HUDEP-2 (cell line): Measurements from ENCODE around the gene ZNF862.
"Not testable (repeated sequence)": the region's sequence is repeated elsewhere in the genome, so short reads cannot be mapped to it uniquely, and the experiment has no call there.

Experiments used
- DNase-seq, 76 experiments: peaks; one replicate each; lab custom pipeline; 2025; ENCODE audit not compliant: unreplicated experiment in 76 of 76; lab: John Stamatoyannopoulos, UW

ZNF862 gene

GRCh38 chr7:149878523-149878921 is 40.3 kb downstream of the ZNF862 start:
- DNase-seq: no peak

GRCh38 chr7:149879271-149879743 is 41.1 kb downstream of the ZNF862 start:
- no peak for DNase-seq

- DNase-seq: no peak
Measured at GRCh38 chr7:149879766-149880637, 41.8 kb downstream of the ZNF862 start.

- no peak for DNase-seq
Measured at GRCh38 chr7:149880638-149881311, 42.6 kb downstream of the ZNF862 start.

- DNase-seq: no peak
Measured at GRCh38 chr7:149881328-149882247, 43.4 kb downstream of the ZNF862 start.

GRCh38 chr7:149882248-149883047 is 44.3 kb downstream of the ZNF862 start:
- no peak for DNase-seq

- no peak for DNase-seq
Measured at GRCh38 chr7:149883048-149883438, 44.9 kb downstream of the ZNF862 start.

- DNase-seq: peak in 37 of 76 experiments; percentile 2 to 61 (median 18)
Measured at GRCh38 chr7:149883452-149883861, 45.3 kb downstream of the ZNF862 start.

GRCh38 chr7:149884016-149884415 is 45.8 kb downstream of the ZNF862 start:
- DNase-seq: no peak

GRCh38 chr7:149884541-149884940 is 46.4 kb downstream of the ZNF862 start:
- no peak for DNase-seq

GRCh38 chr7:149885191-149886017 is 47.2 kb downstream of the ZNF862 start:
- no peak for DNase-seq

- DNase-seq: no peak
Measured at GRCh38 chr7:149886018-149886415, 47.8 kb downstream of the ZNF862 start.

- DNase-seq: no peak
Measured at GRCh38 chr7:149887311-149887710, 49.1 kb downstream of the ZNF862 start.

- not testable (repeated sequence) for DNase-seq
Measured at GRCh38 chr7:149890715-149891114, 52.5 kb downstream of the ZNF862 start.

- not testable (repeated sequence) for DNase-seq
Measured at GRCh38 chr7:149894957-149895356, 56.8 kb downstream of the ZNF862 start.

GRCh38 chr7:149907776-149908376 is 69.7 kb downstream of the ZNF862 start:
- DNase-seq: not testable (repeated sequence)

- DNase-seq: not testable (repeated sequence)
Measured at GRCh38 chr7:149910219-149910618, 72.0 kb downstream of the ZNF862 start.

- not testable (repeated sequence) for DNase-seq
Measured at GRCh38 chr7:149912126-149912525, 74.0 kb downstream of the ZNF862 start.
